GM23248 (cell line): ENCODE data around the gene HDGFL3. TPM values are rescaled to one million over a fixed set of nuclear protein-coding genes. Genes with fewer than 3 reads are reported as not detected.
"Not testable (repeated sequence)": the region's sequence is repeated elsewhere in the genome, so short reads cannot be mapped to it uniquely, and the experiment has no call there.

ENCODE experiments used
- DNase-seq: peaks from one replicate; pipeline ENCODE4 v3.0.0-alpha.2; 2015
- H2AFZ ChIP-seq: fragments of 200-600 bp; sonication (generic); 2 replicates; pipeline ENCODE4 v1.6.1; 2016; ENCODE audit warnings: antibody characterized with exemption
- H3F3A ChIP-seq: fragments of 200-600 bp; sonication (generic); 2 replicates; pipeline ENCODE4 v1.6.1; 2016; ENCODE audit warnings: mild to moderate bottlenecking, antibody characterized with exemption, mixed run types; ENCODE audit not compliant: insufficient read depth
- H3K27ac ChIP-seq: fragments of 200-600 bp; sonication (generic); 2 replicates; pipeline ENCODE4 v1.5.1; 2016; ENCODE audit warnings: mild to moderate bottlenecking
- H3K27me3 ChIP-seq: fragments of 200-600 bp; sonication (generic); replicated peaks from 2 replicates; pipeline ENCODE4 v1.6.1; 2016; ENCODE audit warnings: mild to moderate bottlenecking; ENCODE audit not compliant: insufficient read depth
- H3K36me3 ChIP-seq: fragments of 200-600 bp; sonication (generic); 2 replicates; pipeline ENCODE4 v1.6.1; 2016; ENCODE audit warnings: low read depth, mild to moderate bottlenecking
- H3K4me1 ChIP-seq: fragments of 200-600 bp; sonication (generic); 2 replicates; pipeline ENCODE4 v1.6.1; 2016; ENCODE audit warnings: mild to moderate bottlenecking; ENCODE audit not compliant: insufficient read depth
- H3K4me2 ChIP-seq: fragments of 200-600 bp; sonication (generic); one replicate; pipeline ENCODE4 v1.6.1; 2016; ENCODE audit warnings: mild to moderate bottlenecking; ENCODE audit not compliant: unreplicated experiment
- H3K4me3 ChIP-seq: fragments of 200-600 bp; sonication (generic); 2 replicates; pipeline ENCODE4 v1.5.1; 2016; ENCODE audit warnings: mild to moderate bottlenecking
- H3K79me2 ChIP-seq: fragments of 200-600 bp; sonication (generic); 2 replicates; pipeline ENCODE4 v1.6.1; 2016; ENCODE audit warnings: mild to moderate bottlenecking; ENCODE audit not compliant: insufficient read depth
- H3K9ac ChIP-seq: fragments of 200-600 bp; sonication (generic); 2 replicates; pipeline ENCODE4 v1.6.1; 2016; ENCODE audit warnings: mild to moderate bottlenecking
- H3K9me2 ChIP-seq: fragments of 200-600 bp; sonication (generic); 2 replicates; pipeline ENCODE4 v1.6.1; 2016; ENCODE audit warnings: mixed run types, mild to moderate bottlenecking, moderate library complexity; ENCODE audit not compliant: insufficient read depth
- H3K9me3 ChIP-seq: fragments of 200-600 bp; sonication (generic); one replicate; pipeline ENCODE4 v1.6.1; 2017; ENCODE audit warnings: low read depth
- H4K20me1 ChIP-seq: fragments of 200-600 bp; sonication (generic); 2 replicates; pipeline ENCODE4 v1.6.0; 2016; ENCODE audit not compliant: insufficient read depth
- EZH2 ChIP-seq: fragments of 200-600 bp; sonication (generic); IDR thresholded peaks from 2 replicates; pipeline ENCODE4 v1.6.1; 2018; ENCODE audit warnings: antibody characterized with exemption, mild to moderate bottlenecking; ENCODE audit not compliant: insufficient read depth, poor library complexity, severe bottlenecking
- EZH2phosphoT487 ChIP-seq: fragments of 200-600 bp; sonication (generic); IDR thresholded peaks from 2 replicates; pipeline ENCODE4 v1.6.1; 2018; ENCODE audit warnings: antibody characterized with exemption, moderate library complexity, mild to moderate bottlenecking, low read depth; ENCODE audit not compliant: insufficient read depth
- WGBS, 2 experiments: methylation state at CpG; one replicate each; pipeline ENCODE4 v1.1.6; 2015 to 2017; ENCODE audit warnings: low lambda C conversion rate in 2 of 2, low coverage in 1 of 2; ENCODE audit errors: missing lambda C conversion rate in 2 of 2; 5-methylcytosine and 5-hydroxymethylcytosine counted together
- in situ Hi-C: fragments of 300-500 bp; cut with MboI; formaldehyde crosslinking; loops from 2 replicates; pipeline ENCODE4 v1.15.0; 2020
- polyA plus RNA-seq: library from polyadenylated mRNA; unstranded; fragments of >200 nt; fragmentation: Nextera tagmentation; extraction: Ambion mirVana; gene quantifications from 2 replicates; pipeline ENCODE4 v1.2.1, GENCODE V29; 2016
- total RNA-seq: library from RNA; depleted of rRNA; stranded (reverse); fragments of >200 nt; shearing (Covaris generic); gene quantifications from 2 replicates; pipeline ENCODE4 v1.2.3, GENCODE V29; 2014

Gene HDGFL3
- total and polyA plus RNA-seq, 2 experiments from 2014 or later: 16.2 to 25.0 TPM

- DNase-seq: no peak
- Histone ChIP-seq H3K27me3 (peaks cover 7% of the 10 kb centered on the region; the same call in 1 of the 2 replicates), H3K4me1 (no peaks in the 10 kb centered on the region), H3K79me2 (no peaks in the 10 kb centered on the region), H3K4me2 (no peak overlapping the region), H3F3A (no peaks in the 10 kb centered on the region), H4K20me1 (no peaks in the 10 kb centered on the region), H3K9ac (no peak overlapping the region), H3K27ac (no peak overlapping the region), H3K9me2 (no peaks in the 10 kb centered on the region), H2AFZ (no peak overlapping the region), H3K9me3 (no peaks in the 10 kb centered on the region), H3K4me3 (no peak overlapping the region), H3K36me3 (no peaks in the 10 kb centered on the region)
- TF ChIP-seq EZH2: no peak
- TF ChIP-seq EZH2phosphoT487: no peak
- WGBS, 2 experiments: 28 to 39% methylated on average over 2 of the region's 2 CpGs
- in situ Hi-C loops: no loop called here
Measured at GRCh38 chr15:83087576-83087975, 120.0 kb downstream of the HDGFL3 start.

DNA sequence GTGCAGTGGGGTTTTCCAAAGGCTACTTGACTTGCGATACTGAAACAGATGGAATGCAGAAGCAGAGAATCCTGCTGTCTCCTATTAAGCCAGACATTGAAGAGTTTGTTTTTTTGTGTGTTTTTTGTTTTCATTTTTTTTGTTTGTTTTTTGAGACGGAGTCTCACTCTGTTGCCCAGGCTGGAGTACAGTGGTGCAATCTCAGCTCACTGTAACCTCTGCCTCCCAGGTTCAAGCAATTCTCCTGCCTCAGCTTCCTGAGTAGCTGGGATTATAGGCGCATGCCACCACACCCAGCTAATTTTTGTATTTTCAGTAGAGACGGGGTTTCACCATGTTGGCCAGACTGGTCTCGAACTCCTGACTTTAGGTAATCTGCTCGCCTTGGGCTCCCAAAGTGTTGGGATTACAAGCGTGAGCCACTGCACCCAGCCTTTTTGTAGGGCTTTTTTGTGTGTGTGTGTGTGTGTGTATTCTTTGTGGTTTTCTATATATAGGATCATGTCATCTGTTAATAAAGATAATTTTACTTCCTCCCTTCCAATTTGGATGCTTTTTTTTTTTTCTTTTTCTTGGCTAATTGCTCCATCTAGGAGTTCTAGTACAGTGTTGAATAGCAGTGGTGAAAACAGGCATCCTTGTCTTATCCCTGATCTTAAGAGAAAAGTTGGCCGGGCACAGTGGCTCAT lies 121.6 kb downstream of the HDGFL3 start:
- H3F3A ChIP-seq, DNase-seq, H3K27ac ChIP-seq, H3K9me3 ChIP-seq, H3K4me1 ChIP-seq, H3K9ac ChIP-seq, H3K27me3 ChIP-seq, H3K4me2 ChIP-seq, H4K20me1 ChIP-seq, in situ Hi-C loops, H3K36me3 ChIP-seq, H3K4me3 ChIP-seq, H3K79me2 ChIP-seq, H2AFZ ChIP-seq, H3K9me2 ChIP-seq: not testable (repeated sequence)
- 57 to 59% methylated on average over 8 of the region's 8 CpGs for WGBS, 2 experiments

- H3K4me1 ChIP-seq, H2AFZ ChIP-seq, H3K9ac ChIP-seq, H3K36me3 ChIP-seq, H4K20me1 ChIP-seq, H3K4me3 ChIP-seq, H3K9me3 ChIP-seq, H3K9me2 ChIP-seq, H3K79me2 ChIP-seq, H3F3A ChIP-seq, H3K4me2 ChIP-seq, H3K27ac ChIP-seq, in situ Hi-C loops, H3K27me3 ChIP-seq, DNase-seq: not testable (repeated sequence)
- 72 to 75% methylated on average over 3 of the region's 3 CpGs for WGBS, 2 experiments
Measured at GRCh38 chr15:83085461-83085860, 122.2 kb downstream of the HDGFL3 start.

- no peak overlapping the region for H3K4me3 ChIP-seq
- no peak overlapping the region for H3K9ac ChIP-seq
- no peaks in the 10 kb centered on the region for H3K9me2 ChIP-seq
- H3K36me3 ChIP-seq: no peaks in the 10 kb centered on the region
- WGBS, 2 experiments: 26 to 37% methylated on average over 5 of the region's 5 CpGs
- no peak overlapping the region for H3K4me2 ChIP-seq
- no peaks in the 10 kb centered on the region for H3K79me2 ChIP-seq
- H3F3A ChIP-seq: no peaks in the 10 kb centered on the region
- no peak overlapping the region for H3K27ac ChIP-seq
- no peaks in the 10 kb centered on the region for H4K20me1 ChIP-seq
- no peak for DNase-seq
- H3K9me3 ChIP-seq: no peaks in the 10 kb centered on the region
- TF ChIP-seq EZH2phosphoT487 (no peak), EZH2 (no peak)
- in situ Hi-C loops: no loop called here
- H3K4me1 ChIP-seq: no peaks in the 10 kb centered on the region
- H3K27me3 ChIP-seq: peaks cover 13% of the 10 kb centered on the region
- no peak overlapping the region for H2AFZ ChIP-seq
Measured at GRCh38 chr15:83082730-83083386, 124.8 kb downstream of the HDGFL3 start.
